Fibroblast of lung (primary cell): ENCODE data around the gene TMEM151B.

ENCODE experiments used
- CTCF ChIP-seq, 2 donors: IDR thresholded peaks in 1 of 2; conservative IDR thresholded peaks in 1 of 2; 1 replicate in 1 of 2; 2 replicates in 1 of 2; pipeline ENCODE4 v1.5.1; 2011 to 2012; ENCODE audit warnings: low read length in 2 of 2, control low read depth in 1 of 2, inconsistent platforms in 1 of 2, low read depth in 1 of 2, mild to moderate bottlenecking in 1 of 2
- EZH2 ChIP-seq: IDR thresholded peaks from 2 replicates; pipeline ENCODE4 v1.5.1; 2012; ENCODE audit warnings: low read length, control low read depth, mild to moderate bottlenecking; ENCODE audit errors: missing control alignments

GRCh38 chr6:44301782-44302564 is 31.7 kb downstream of the TMEM151B start:
- TF ChIP-seq CTCF (conservative IDR thresholded peaks at IDR 0.05 in 1 of 2, IDR thresholded peaks at IDR 0.05 in 1 of 2; ENCODE audit: low read depth in 1 of 2, low read length in 2 of 2) (no peak), EZH2 (no peak)
